Hepatocyte (in vitro differentiated cells): ENCODE data around the gene SMAGP. TPM values are rescaled to one million over a fixed set of nuclear protein-coding genes. Genes with fewer than 3 reads are reported as not detected.

Experiments
- DNase-seq: peaks from one replicate; pipeline ENCODE4 v3.0.0-alpha.2; 2016; ENCODE audit warnings: low spot score
- H2AFZ ChIP-seq: fragments of 200-600 bp; sonication (generic); 2 replicates; pipeline ENCODE4 v1.6.0; 2016; ENCODE audit warnings: antibody characterized with exemption, mild to moderate bottlenecking
- H3K27ac ChIP-seq: fragments of 200-600 bp; sonication (generic); 2 replicates; pipeline ENCODE4 v1.5.1; 2016; ENCODE audit warnings: mild to moderate bottlenecking
- H3K27me3 ChIP-seq: fragments of 200-600 bp; sonication (generic); 2 replicates; pipeline ENCODE4 v1.6.1; 2016
- H3K36me3 ChIP-seq: fragments of 200-600 bp; sonication (generic); replicated peaks from 2 replicates; pipeline ENCODE4 v1.5.1; 2016; ENCODE audit warnings: low read depth; ENCODE audit not compliant: insufficient read depth
- H3K4me1 ChIP-seq: fragments of 200-600 bp; sonication (generic); 2 replicates; pipeline ENCODE4 v1.5.1; 2016; ENCODE audit warnings: mild to moderate bottlenecking, moderate library complexity; ENCODE audit not compliant: insufficient read depth
- H3K4me2 ChIP-seq: fragments of 200-600 bp; sonication (generic); 2 replicates; pipeline ENCODE4 v1.6.0; 2016
- H3K4me3 ChIP-seq: fragments of 200-600 bp; sonication (generic); 2 replicates; pipeline ENCODE4 v1.5.1; 2016; ENCODE audit warnings: mild to moderate bottlenecking
- H3K79me2 ChIP-seq: fragments of 200-600 bp; sonication (generic); 2 replicates; pipeline ENCODE4 v1.6.0; 2017; ENCODE audit warnings: mild to moderate bottlenecking
- H3K9me2 ChIP-seq: fragments of 200-600 bp; sonication (generic); replicated peaks from 2 replicates; pipeline ENCODE4 v1.6.0; 2017; ENCODE audit warnings: mild to moderate bottlenecking; ENCODE audit not compliant: insufficient read depth
- H3K9me3 ChIP-seq: fragments of 200-600 bp; sonication (generic); 2 replicates; pipeline ENCODE4 v1.5.1; 2016; ENCODE audit warnings: low read depth, mild to moderate bottlenecking
- H4K20me1 ChIP-seq: fragments of 200-600 bp; sonication (generic); 2 replicates; pipeline ENCODE4 v1.6.0; 2016; ENCODE audit warnings: mild to moderate bottlenecking; ENCODE audit not compliant: insufficient read depth, poor library complexity, severe bottlenecking
- EZH2 ChIP-seq: fragments of 200-600 bp; sonication (generic); IDR thresholded peaks from 2 replicates; pipeline ENCODE4 v1.6.1; 2016; ENCODE audit warnings: antibody characterized with exemption, mild to moderate bottlenecking, borderline replicate concordance
- EZH2phosphoT487 ChIP-seq: fragments of 200-600 bp; sonication (generic); IDR thresholded peaks from one replicate; pipeline ENCODE4 v1.6.1; 2018; ENCODE audit warnings: antibody characterized with exemption, mild to moderate bottlenecking, low read depth, moderate library complexity; ENCODE audit not compliant: unreplicated experiment, severe bottlenecking
- WGBS: methylation state at CpG from one replicate; pipeline ENCODE4 v1.1.6; 2016; ENCODE audit warnings: low lambda C conversion rate; ENCODE audit errors: missing lambda C conversion rate; 5-methylcytosine and 5-hydroxymethylcytosine counted together
- polyA plus RNA-seq: library from polyadenylated mRNA; unstranded; fragments of >200 nt; fragmentation: Nextera tagmentation; extraction: Ambion mirVana; gene quantifications from 2 replicates; pipeline ENCODE4 v1.2.1, GENCODE V29; 2016
- total RNA-seq: library from RNA; depleted of rRNA; stranded (reverse); fragments of >200 nt; gene quantifications from 2 replicates; pipeline ENCODE4 v1.2.3, GENCODE V29; 2014
- TF ChIP-seq, protein P1 (sequence below): fragments of 200-600 bp; sonication (generic); IDR thresholded peaks from 2 replicates; pipeline ENCODE4 v1.5.1; 2016; ENCODE audit warnings: antibody characterized with exemption, mild to moderate bottlenecking; ENCODE audit not compliant: poor library complexity

The SMAGP gene
- total and polyA plus RNA-seq, 2 experiments from 2014 or later: 16.5 to 28.3 TPM

GRCh38 chr12:51196547-51196946, 73.7 kb downstream of the SMAGP start:
- TF ChIP-seq, protein P1, sequence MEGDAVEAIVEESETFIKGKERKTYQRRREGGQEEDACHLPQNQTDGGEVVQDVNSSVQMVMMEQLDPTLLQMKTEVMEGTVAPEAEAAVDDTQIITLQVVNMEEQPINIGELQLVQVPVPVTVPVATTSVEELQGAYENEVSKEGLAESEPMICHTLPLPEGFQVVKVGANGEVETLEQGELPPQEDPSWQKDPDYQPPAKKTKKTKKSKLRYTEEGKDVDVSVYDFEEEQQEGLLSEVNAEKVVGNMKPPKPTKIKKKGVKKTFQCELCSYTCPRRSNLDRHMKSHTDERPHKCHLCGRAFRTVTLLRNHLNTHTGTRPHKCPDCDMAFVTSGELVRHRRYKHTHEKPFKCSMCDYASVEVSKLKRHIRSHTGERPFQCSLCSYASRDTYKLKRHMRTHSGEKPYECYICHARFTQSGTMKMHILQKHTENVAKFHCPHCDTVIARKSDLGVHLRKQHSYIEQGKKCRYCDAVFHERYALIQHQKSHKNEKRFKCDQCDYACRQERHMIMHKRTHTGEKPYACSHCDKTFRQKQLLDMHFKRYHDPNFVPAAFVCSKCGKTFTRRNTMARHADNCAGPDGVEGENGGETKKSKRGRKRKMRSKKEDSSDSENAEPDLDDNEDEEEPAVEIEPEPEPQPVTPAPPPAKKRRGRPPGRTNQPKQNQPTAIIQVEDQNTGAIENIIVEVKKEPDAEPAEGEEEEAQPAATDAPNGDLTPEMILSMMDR: no peak
- no peak for TF ChIP-seq EZH2phosphoT487
- TF ChIP-seq EZH2: no peak
- DNase-seq: no peak
- Histone ChIP-seq H2AFZ (no peak overlapping the region), H3K4me1 (no peaks in the 10 kb centered on the region), H3K4me2 (no peak overlapping the region), H3K79me2 (no peaks in the 10 kb centered on the region), H3K9me2 (no peaks in the 10 kb centered on the region), H4K20me1 (no peaks in the 10 kb centered on the region), H3K36me3 (no peaks in the 10 kb centered on the region), H3K4me3 (no peak overlapping the region), H3K27ac (no peak overlapping the region), H3K9me3 (no peaks in the 10 kb centered on the region), H3K27me3 (no peaks in the 10 kb centered on the region)
- WGBS: 97% methylated on average over 9 of the region's 9 CpGs

- TF ChIP-seq, protein P1: no peak
- TF ChIP-seq EZH2 (no peak), EZH2phosphoT487 (no peak)
Measured at GRCh38 chr12:51195841-51196240, 74.4 kb downstream of the SMAGP start.

More at GRCh38 chr12:51195841-51196240, 74.4 kb downstream of the SMAGP start:
- no peak for DNase-seq
- Histone ChIP-seq H3K9me3 (no peaks in the 10 kb centered on the region), H4K20me1 (no peaks in the 10 kb centered on the region), H3K9me2 (no peaks in the 10 kb centered on the region), H3K4me3 (no peak overlapping the region), H3K4me1 (no peaks in the 10 kb centered on the region), H3K4me2 (no peak overlapping the region), H3K79me2 (no peaks in the 10 kb centered on the region), H3K27ac (no peak overlapping the region), H3K27me3 (no peaks in the 10 kb centered on the region), H3K36me3 (no peaks in the 10 kb centered on the region), H2AFZ (no peak overlapping the region)
- over 99% methylated on average over 7 of the region's 7 CpGs for WGBS

Other genes starting within 250 kb of the SMAGP start
- gene SLC11A2, start 244.0 kb downstream of the SMAGP start, total RNA-seq: 62.5 and 63.8 TPM in 2 replicates
- 44.3 and 49.0 TPM in 2 replicates for gene SLC11A2, start 244.0 kb downstream of the SMAGP start, polyA plus RNA-seq
- 52.8 and 58.5 TPM in 2 replicates for gene LETMD1, start 222.1 kb downstream of the SMAGP start, total RNA-seq
- 23.9 and 24.8 TPM in 2 replicates for gene LETMD1, start 222.1 kb downstream of the SMAGP start, polyA plus RNA-seq
- gene CSRNP2, start 186.8 kb downstream of the SMAGP start, total RNA-seq: 30.5 and 31.3 TPM in 2 replicates
- 23.2 and 25.8 TPM in 2 replicates for gene CSRNP2, start 186.8 kb downstream of the SMAGP start, polyA plus RNA-seq
- 10.4 and 11.6 TPM in 2 replicates for gene TFCP2, start 97.3 kb downstream of the SMAGP start, total RNA-seq
- 6.9 and 8.6 TPM in 2 replicates for gene TFCP2, start 97.3 kb downstream of the SMAGP start, polyA plus RNA-seq
- 3.1 and 6.3 TPM in 2 replicates for gene POU6F1, start 52.4 kb downstream of the SMAGP start, total RNA-seq
- gene POU6F1, start 52.4 kb downstream of the SMAGP start, polyA plus RNA-seq: 3.2 and 5.9 TPM in 2 replicates
- gene DAZAP2, start 31.6 kb downstream of the SMAGP start, total RNA-seq: 273 and 277 TPM in 2 replicates
- 303 and 348 TPM in 2 replicates for gene DAZAP2, start 31.6 kb downstream of the SMAGP start, polyA plus RNA-seq
- 0.07 TPM in 1 of 2 replicates, not detected in the other for gene BIN2, start 53.8 kb upstream of the SMAGP start, total RNA-seq
- 0.18 TPM in 1 of 2 replicates, not detected in the other for gene BIN2, start 53.8 kb upstream of the SMAGP start, polyA plus RNA-seq
- not detected in 2 replicates for gene CELA1, start 76.3 kb upstream of the SMAGP start, total RNA-seq
- gene CELA1, start 76.3 kb upstream of the SMAGP start, polyA plus RNA-seq: not detected in 2 replicates
- gene GALNT6, start 121.0 kb upstream of the SMAGP start, total RNA-seq: 28.4 and 41.3 TPM in 2 replicates
- 30.7 and 33.3 TPM in 2 replicates for gene GALNT6, start 121.0 kb upstream of the SMAGP start, polyA plus RNA-seq
- gene SLC4A8, start 154.4 kb upstream of the SMAGP start, total RNA-seq: 9.4 and 18.0 TPM in 2 replicates
- 14.9 and 20.3 TPM in 2 replicates for gene SLC4A8, start 154.4 kb upstream of the SMAGP start, polyA plus RNA-seq